Measurements from ENCODE around the gene TNFRSF19.
"Not testable (repeated sequence)": the region's sequence is repeated elsewhere in the genome, so short reads cannot be mapped to it uniquely, and the experiment has no call there.

TNFRSF19 gene

GRCh38 chr13:23594290-23594689, 24.1 kb downstream of the TNFRSF19 start:
- not testable (repeated sequence) for H2BK120ac ChIP-seq (ENCODE audit: low read depth, low read length); H3K14ac ChIP-seq (ENCODE audit: low read length in 2 of 2); H3K79me1 ChIP-seq (replicated peaks; ENCODE audit: low read length, poor library complexity, severe bottlenecking); H2AK5ac ChIP-seq (ENCODE audit: low read length, severe bottlenecking); H3K4me2 ChIP-seq (ENCODE audit: low read length, poor library complexity, severe bottlenecking); H2BK5ac ChIP-seq (ENCODE audit: low read depth, low read length, poor library complexity, severe bottlenecking); H3K18ac ChIP-seq (ENCODE audit: low read depth in 1 of 2, low read length in 2 of 2); H4K8ac ChIP-seq (ENCODE audit: low read length); DNase-seq; H3K27ac ChIP-seq (ENCODE audit: low read length, poor library complexity, severe bottlenecking); H3K9ac ChIP-seq (ENCODE audit: low read length); H3K36me3 ChIP-seq (ENCODE audit: control insufficient read depth in 1 of 2, insufficient read depth in 2 of 2, low read depth in 1 of 2, low read length in 2 of 2); H2AFZ ChIP-seq (ENCODE audit: low read depth, low read length); H2BK12ac ChIP-seq (ENCODE audit: low read length in 2 of 2); H3K4me3 ChIP-seq (ENCODE audit: insufficient read depth in 1 of 2, low read depth in 1 of 2, low read length in 2 of 2); H4K91ac ChIP-seq (ENCODE audit: low read length); H3K23ac ChIP-seq (ENCODE audit: low read length in 2 of 2); H2BK15ac ChIP-seq (ENCODE audit: low read depth, poor library complexity, severe bottlenecking); H3K4me1 ChIP-seq (ENCODE audit: control insufficient read depth, insufficient read depth, low read depth, low read length); H3K4ac ChIP-seq (ENCODE audit: low read depth in 1 of 2, low read length in 2 of 2)
- Histone ChIP-seq H3K27me3 (ENCODE audit: control insufficient read depth in 1 of 2, insufficient read depth in 1 of 2, low read length in 2 of 2) (peaks cover 0 to 33% of the 10 kb centered on the region in 2 experiments), H3K9me3 (ENCODE audit: control insufficient read depth, low read length) (peaks cover 11% of the 10 kb centered on the region)
- 92% methylated on average over 2 of the region's 2 CpGs for WGBS

DNA sequence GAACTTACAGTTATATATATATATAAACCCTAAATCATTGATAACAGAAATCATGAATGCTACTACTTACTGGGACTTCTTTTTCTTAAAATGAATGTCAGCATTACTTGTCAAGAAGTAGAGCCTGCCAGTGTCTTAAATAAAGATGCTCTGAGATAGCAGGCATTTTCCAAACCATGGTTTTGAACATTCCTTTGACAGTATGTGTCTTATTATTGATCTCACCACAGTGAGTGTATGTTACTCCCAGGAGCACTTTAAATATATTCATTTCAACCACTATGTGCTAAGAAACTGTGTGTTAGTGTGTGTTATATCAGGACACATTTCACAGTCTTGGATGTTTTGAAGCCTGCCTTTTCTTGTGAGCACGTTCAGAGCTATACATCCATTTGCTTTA, 28.2 kb downstream of the TNFRSF19 start:
- H2BK15ac ChIP-seq (ENCODE audit: low read depth, poor library complexity, severe bottlenecking) = no peak overlapping the region
- DNase-seq = no peak
- H3K4ac ChIP-seq (ENCODE audit: low read depth in 1 of 2, low read length in 2 of 2) = no peak overlapping the region
- H3K36me3 ChIP-seq (ENCODE audit: control insufficient read depth in 1 of 2, insufficient read depth in 2 of 2, low read depth in 1 of 2, low read length in 2 of 2) = no peaks in the 10 kb centered on the region
- no peak overlapping the region for H3K9ac ChIP-seq (ENCODE audit: low read length)
- H4K8ac ChIP-seq (ENCODE audit: low read length) = no peak overlapping the region
- no peak overlapping the region for H3K23ac ChIP-seq (ENCODE audit: low read length in 2 of 2)
- no peak overlapping the region for H2AFZ ChIP-seq (ENCODE audit: low read depth, low read length)
- peak overlapping the region; percentile 73 for H3K27ac ChIP-seq (ENCODE audit: low read length, poor library complexity, severe bottlenecking)
- H2AK5ac ChIP-seq (ENCODE audit: low read length, severe bottlenecking) = no peak overlapping the region
- H3K4me2 ChIP-seq (ENCODE audit: low read length, poor library complexity, severe bottlenecking) = no peak overlapping the region
- peaks cover 6% of the 10 kb centered on the region for H3K4me1 ChIP-seq (ENCODE audit: control insufficient read depth, insufficient read depth, low read depth, low read length)
- H2BK120ac ChIP-seq (ENCODE audit: low read depth, low read length) = no peak overlapping the region
- H3K79me1 ChIP-seq (replicated peaks; ENCODE audit: low read length, poor library complexity, severe bottlenecking) = no peaks in the 10 kb centered on the region
- peaks cover 11% of the 10 kb centered on the region for H3K9me3 ChIP-seq (ENCODE audit: control insufficient read depth, low read length)
- no peak overlapping the region for H2BK5ac ChIP-seq (ENCODE audit: low read depth, low read length, poor library complexity, severe bottlenecking)
- no peak overlapping the region for H3K18ac ChIP-seq (ENCODE audit: low read depth in 1 of 2, low read length in 2 of 2)
- no peak overlapping the region for H4K91ac ChIP-seq (ENCODE audit: low read length)
- no peak overlapping the region for H3K14ac ChIP-seq (ENCODE audit: low read length in 2 of 2)
- H2BK12ac ChIP-seq (ENCODE audit: low read length in 2 of 2) = no peak overlapping the region
- H3K4me3 ChIP-seq (ENCODE audit: insufficient read depth in 1 of 2, low read depth in 1 of 2, low read length in 2 of 2) = no peak overlapping the region
- 60% methylated on average over 1 of the region's 1 CpG for WGBS
- H3K27me3 ChIP-seq (ENCODE audit: control insufficient read depth in 1 of 2, insufficient read depth in 1 of 2, low read length in 2 of 2) = peaks cover 0 to 46% of the 10 kb centered on the region in 2 experiments

GRCh38 chr13:23599083-23599925, 29.1 kb downstream of the TNFRSF19 start:
- no peak overlapping the region for H2AK5ac ChIP-seq (ENCODE audit: low read length, severe bottlenecking)
- no peak for DNase-seq
- peak overlapping the region; percentile 89 for H3K27ac ChIP-seq (ENCODE audit: low read length, poor library complexity, severe bottlenecking)
- no peak overlapping the region for H2AFZ ChIP-seq (ENCODE audit: low read depth, low read length)
- no peak overlapping the region for H4K91ac ChIP-seq (ENCODE audit: low read length)
- peaks cover 6% of the 10 kb centered on the region for H3K4me1 ChIP-seq (ENCODE audit: control insufficient read depth, insufficient read depth, low read depth, low read length)
- H3K4me3 ChIP-seq (ENCODE audit: insufficient read depth in 1 of 2, low read depth in 1 of 2, low read length in 2 of 2) = no peak overlapping the region
- 88% methylated on average over 3 of the region's 3 CpGs for WGBS
- H3K36me3 ChIP-seq (ENCODE audit: control insufficient read depth in 1 of 2, insufficient read depth in 2 of 2, low read depth in 1 of 2, low read length in 2 of 2) = no peaks in the 10 kb centered on the region
- no peak overlapping the region for H2BK12ac ChIP-seq (ENCODE audit: low read length in 2 of 2)
- H3K4me2 ChIP-seq (ENCODE audit: low read length, poor library complexity, severe bottlenecking) = peak overlapping the region; percentile 16
- H3K23ac ChIP-seq (ENCODE audit: low read length in 2 of 2) = no peak overlapping the region
- H3K9me3 ChIP-seq (ENCODE audit: control insufficient read depth, low read length) = peaks cover 6% of the 10 kb centered on the region
- H2BK120ac ChIP-seq (ENCODE audit: low read depth, low read length) = no peak overlapping the region
- H3K9ac ChIP-seq (ENCODE audit: low read length) = no peak overlapping the region
- peaks cover 0 to 47% of the 10 kb centered on the region in 2 experiments for H3K27me3 ChIP-seq (ENCODE audit: control insufficient read depth in 1 of 2, insufficient read depth in 1 of 2, low read length in 2 of 2)
- H3K14ac ChIP-seq (ENCODE audit: low read length in 2 of 2) = no peak overlapping the region
- H4K8ac ChIP-seq (ENCODE audit: low read length) = no peak overlapping the region
- H2BK15ac ChIP-seq (ENCODE audit: low read depth, poor library complexity, severe bottlenecking) = no peak overlapping the region
- no peaks in the 10 kb centered on the region for H3K79me1 ChIP-seq (replicated peaks; ENCODE audit: low read length, poor library complexity, severe bottlenecking)
- peak overlapping the region; percentile 94 for H2BK5ac ChIP-seq (ENCODE audit: low read depth, low read length, poor library complexity, severe bottlenecking)
- no peak overlapping the region for H3K4ac ChIP-seq (ENCODE audit: low read depth in 1 of 2, low read length in 2 of 2)
- no peak overlapping the region for H3K18ac ChIP-seq (ENCODE audit: low read depth in 1 of 2, low read length in 2 of 2)

GRCh38 chr13:23600100-23600499, 29.9 kb downstream of the TNFRSF19 start:
- no peak overlapping the region for H3K4ac ChIP-seq (ENCODE audit: low read depth in 1 of 2, low read length in 2 of 2)
- H2BK12ac ChIP-seq (ENCODE audit: low read length in 2 of 2) = no peak overlapping the region
- H3K79me1 ChIP-seq (replicated peaks; ENCODE audit: low read length, poor library complexity, severe bottlenecking) = no peaks in the 10 kb centered on the region
- no peak overlapping the region for H3K9ac ChIP-seq (ENCODE audit: low read length)
- H2AFZ ChIP-seq (ENCODE audit: low read depth, low read length) = no peak overlapping the region
- no peak overlapping the region for H4K91ac ChIP-seq (ENCODE audit: low read length)
- H3K27me3 ChIP-seq (ENCODE audit: control insufficient read depth in 1 of 2, insufficient read depth in 1 of 2, low read length in 2 of 2) = peaks cover 0 to 39% of the 10 kb centered on the region in 2 experiments
- H2AK5ac ChIP-seq (ENCODE audit: low read length, severe bottlenecking) = peak overlapping the region; percentile 39
- no peak overlapping the region for H2BK15ac ChIP-seq (ENCODE audit: low read depth, poor library complexity, severe bottlenecking)
- no peak for DNase-seq
- H3K4me3 ChIP-seq (ENCODE audit: insufficient read depth in 1 of 2, low read depth in 1 of 2, low read length in 2 of 2) = no peak overlapping the region
- no peak overlapping the region for H2BK120ac ChIP-seq (ENCODE audit: low read depth, low read length)
- peak overlapping the region; percentile 59 for H3K27ac ChIP-seq (ENCODE audit: low read length, poor library complexity, severe bottlenecking)
- no peaks in the 10 kb centered on the region for H3K9me3 ChIP-seq (ENCODE audit: control insufficient read depth, low read length)
- no peak overlapping the region for H3K14ac ChIP-seq (ENCODE audit: low read length in 2 of 2)
- no peak overlapping the region for H4K8ac ChIP-seq (ENCODE audit: low read length)
- no peak overlapping the region for H2BK5ac ChIP-seq (ENCODE audit: low read depth, low read length, poor library complexity, severe bottlenecking)
- no peak overlapping the region for H3K4me2 ChIP-seq (ENCODE audit: low read length, poor library complexity, severe bottlenecking)
- H3K23ac ChIP-seq (ENCODE audit: low read length in 2 of 2) = no peak overlapping the region
- H3K18ac ChIP-seq (ENCODE audit: low read depth in 1 of 2, low read length in 2 of 2) = no peak overlapping the region
- H3K36me3 ChIP-seq (ENCODE audit: control insufficient read depth in 1 of 2, insufficient read depth in 2 of 2, low read depth in 1 of 2, low read length in 2 of 2) = no peaks in the 10 kb centered on the region
- 82% methylated on average over 3 of the region's 3 CpGs for WGBS
- H3K4me1 ChIP-seq (ENCODE audit: control insufficient read depth, insufficient read depth, low read depth, low read length) = peaks cover 6% of the 10 kb centered on the region

Data from mesenchymal stem cell (in vitro differentiated cells and primary cell).